H9 (cell line): Measurements from ENCODE around the gene ITPK1. TPM values are rescaled to one million over a fixed set of nuclear protein-coding genes. Genes with fewer than 3 reads are reported as not detected.

Experiments
- DNase-seq: peaks from one replicate; pipeline ENCODE4 v3.0.0-alpha.2; 2017
- H2AFZ ChIP-seq: one replicate; pipeline ENCODE4 v1.6.1; 2013; ENCODE audit warnings: mild to moderate bottlenecking, low read length, control low read depth, moderate library complexity
- H2AK5ac ChIP-seq: 2 replicates; pipeline ENCODE4 v1.6.1; 2013; ENCODE audit warnings: low read length, control low read depth, mixed read lengths; ENCODE audit not compliant: insufficient read length
- H2BK120ac ChIP-seq: one replicate; pipeline ENCODE4 v1.6.1; 2013; ENCODE audit warnings: low read depth, mild to moderate bottlenecking, low read length, control low read depth, inconsistent platforms; ENCODE audit not compliant: poor library complexity, severe bottlenecking
- H2BK12ac ChIP-seq: 2 replicates; pipeline ENCODE4 v1.6.1; 2013; ENCODE audit warnings: low read length, control low read depth, mixed read lengths, low read depth; ENCODE audit not compliant: insufficient read length
- H2BK15ac ChIP-seq: 2 replicates; pipeline ENCODE4 v1.6.1; 2013; ENCODE audit warnings: low read depth, low read length, control low read depth
- H2BK20ac ChIP-seq: one replicate; pipeline ENCODE4 v1.6.1; 2013; ENCODE audit warnings: low read depth, mild to moderate bottlenecking, low read length, control low read depth, inconsistent platforms; ENCODE audit not compliant: poor library complexity, severe bottlenecking
- H2BK5ac ChIP-seq: 2 replicates; pipeline ENCODE4 v1.6.1; 2013; ENCODE audit warnings: low read length, control low read depth, mixed read lengths; ENCODE audit not compliant: insufficient read length
- H3K14ac ChIP-seq: 2 replicates; pipeline ENCODE4 v1.6.1; 2013; ENCODE audit warnings: low read length, control low read depth; ENCODE audit not compliant: insufficient read depth
- H3K18ac ChIP-seq: 2 replicates; pipeline ENCODE4 v1.6.1; 2013; ENCODE audit warnings: low read depth, mild to moderate bottlenecking, mixed read lengths, low read length, control low read depth; ENCODE audit not compliant: insufficient read length
- H3K23ac ChIP-seq: 2 replicates; pipeline ENCODE4 v1.6.1; 2013; ENCODE audit warnings: low read length, control low read depth, mixed read lengths, low read depth; ENCODE audit not compliant: insufficient read length
- H3K23me2 ChIP-seq: 2 replicates; pipeline ENCODE4 v1.6.1; 2013; ENCODE audit warnings: low read depth, mild to moderate bottlenecking, mixed read lengths, low read length, control low read depth; ENCODE audit not compliant: insufficient read length, poor library complexity, severe bottlenecking
- H3K27ac ChIP-seq: 2 replicates; pipeline ENCODE4 v1.5.1; 2013; ENCODE audit warnings: low read length, control low read depth, mixed read lengths, low read depth; ENCODE audit not compliant: insufficient read length
- H3K27me3 ChIP-seq: 2 replicates; pipeline ENCODE4 v1.6.1; 2013; ENCODE audit warnings: low read length, control low read depth, inconsistent platforms; ENCODE audit not compliant: insufficient read depth
- H3K4ac ChIP-seq: 2 replicates; pipeline ENCODE4 v1.6.1; 2013; ENCODE audit warnings: low read depth, mild to moderate bottlenecking, control low read depth, inconsistent platforms, low read length, moderate library complexity
- H3K4me1 ChIP-seq: 2 replicates; pipeline ENCODE4 v1.6.1; 2013; ENCODE audit warnings: low read length, control low read depth, inconsistent platforms; ENCODE audit not compliant: insufficient read depth
- H3K4me2 ChIP-seq: 2 replicates; pipeline ENCODE4 v1.6.1; 2013; ENCODE audit warnings: low read length, control low read depth, mixed read lengths; ENCODE audit not compliant: insufficient read length, insufficient read depth
- H3K56ac ChIP-seq: 2 replicates; pipeline ENCODE4 v1.6.1; 2013; ENCODE audit warnings: low read depth, mild to moderate bottlenecking, mixed read lengths, low read length, control low read depth; ENCODE audit not compliant: insufficient read length
- H3K79me1 ChIP-seq: 2 replicates; pipeline ENCODE4 v1.6.1; 2013; ENCODE audit warnings: low read depth, mild to moderate bottlenecking, moderate library complexity, low read length, control low read depth, inconsistent platforms; ENCODE audit not compliant: insufficient read depth, poor library complexity, severe bottlenecking
- H3K79me2 ChIP-seq: 2 replicates; pipeline ENCODE4 v1.6.1; 2013; ENCODE audit warnings: low read length, control low read depth, inconsistent platforms; ENCODE audit not compliant: insufficient read depth
- H3K9ac ChIP-seq: 2 replicates; pipeline ENCODE4 v1.6.1; 2013; ENCODE audit warnings: low read length, control low read depth, mixed read lengths; ENCODE audit not compliant: insufficient read length; ENCODE audit errors: extremely low read depth
- H3K9me3 ChIP-seq: one replicate; pipeline ENCODE4 v1.6.1; 2013; ENCODE audit warnings: low read depth, low read length, inconsistent platforms; ENCODE audit not compliant: control insufficient read depth
- H3T11ph ChIP-seq: one replicate; pipeline ENCODE4 v1.6.1; 2013; ENCODE audit warnings: mild to moderate bottlenecking, low read length, control low read depth, inconsistent platforms
- H4K20me1 ChIP-seq: one replicate; pipeline ENCODE4 v1.6.1; 2013; ENCODE audit not compliant: control insufficient read depth, insufficient read length, insufficient read depth
- H4K5ac ChIP-seq: 2 replicates; pipeline ENCODE4 v1.6.1; 2013; ENCODE audit warnings: low read depth, mild to moderate bottlenecking, mixed read lengths, low read length, control low read depth; ENCODE audit not compliant: insufficient read length
- H4K8ac ChIP-seq: replicated peaks from 2 replicates; pipeline ENCODE4 v1.6.1; 2013; ENCODE audit warnings: low read length, control low read depth, mixed read lengths, low read depth; ENCODE audit not compliant: insufficient read length
- H4K91ac ChIP-seq: 2 replicates; pipeline ENCODE4 v1.6.1; 2013; ENCODE audit warnings: low read depth, mild to moderate bottlenecking, moderate library complexity, mixed read lengths, low read length, control low read depth; ENCODE audit not compliant: insufficient read length
- H3K27ac Mint-ChIP-seq, 3 experiments: 2 replicates in 2 of 3; 3 replicates in 1 of 3; pipeline ENCODE4 v1.8.0; 2020 to 2021; ENCODE audit warnings: mixed read lengths in 3 of 3, mild to moderate bottlenecking in 1 of 3, moderate library complexity in 1 of 3
- H3K27me3 Mint-ChIP-seq: 2 replicates; pipeline ENCODE4 v1.8.0; 2021; ENCODE audit warnings: low read depth, mild to moderate bottlenecking, moderate library complexity, mixed read lengths
- H3K36me3 Mint-ChIP-seq, 3 experiments: 2 replicates in 2 of 3; 3 replicates in 1 of 3; pipeline ENCODE4 v1.8.0; 2020 to 2021; ENCODE audit warnings: low read depth in 3 of 3, mixed read lengths in 3 of 3; ENCODE audit not compliant: insufficient read depth in 1 of 3
- H3K4me1 Mint-ChIP-seq, 2 experiments: 2 replicates each; pipeline ENCODE4 v1.8.0; 2020; ENCODE audit warnings: mixed read lengths in 2 of 2
- H3K4me3 Mint-ChIP-seq, 2 experiments: 2 replicates in 1 of 2; 3 replicates in 1 of 2; pipeline ENCODE4 v1.8.0; 2020 to 2021; ENCODE audit warnings: mild to moderate bottlenecking in 2 of 2, mixed read lengths in 2 of 2, moderate library complexity in 1 of 2
- H3K9me3 Mint-ChIP-seq, 2 experiments: 2 replicates in 1 of 2; 3 replicates in 1 of 2; pipeline ENCODE4 v1.8.0; 2020; ENCODE audit warnings: mild to moderate bottlenecking in 2 of 2, mixed read lengths in 2 of 2, moderate library complexity in 1 of 2
- WGBS: extraction: QIAGEN DNeasy Blood & Tissue Kit; methylation state at CpG from one replicate; pipeline ENCODE4 v1.1.7; 2013; ENCODE audit warnings: missing lambda C conversion rate, low lambda C conversion rate, mixed read lengths; ENCODE audit not compliant: insufficient read length; ENCODE audit errors: extremely low coverage; 5-methylcytosine and 5-hydroxymethylcytosine counted together
- total RNA-seq: library from RNA; stranded (reverse); gene quantifications from 2 replicates; pipeline ENCODE4 v1.2.1, GENCODE V29; 2021
- TF ChIP-seq, protein P1 (sequence below): fragments of 200-600 bp; sonication (generic); conservative IDR thresholded peaks from 3 replicates; pipeline ENCODE4 v1.8.0; 2021; ENCODE audit warnings: antibody characterized with exemption, mild to moderate bottlenecking

The ITPK1 gene
- total RNA-seq, 1 experiment from 2014 or later = 92.7 TPM

DNA sequence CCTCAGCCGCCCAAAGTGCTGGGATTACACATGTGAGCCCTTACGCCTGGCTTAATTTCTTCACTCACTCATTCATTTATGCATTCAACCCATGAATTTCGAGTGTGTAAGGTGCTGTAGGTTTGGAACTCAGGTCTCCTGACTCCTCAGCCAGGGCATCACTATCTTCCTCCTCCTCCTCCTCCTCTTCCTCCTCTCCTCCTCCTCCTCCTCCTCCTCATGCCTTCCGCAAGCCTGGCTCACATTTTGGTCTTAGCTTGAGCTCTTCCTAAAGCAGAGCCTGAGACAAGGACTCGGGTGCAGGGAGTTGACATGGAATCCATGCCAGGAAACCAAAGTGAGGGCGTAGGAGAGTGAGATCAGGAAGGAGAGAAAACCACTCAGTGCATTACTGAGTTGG is 213.5 kb downstream of the ITPK1 start:
- Histone ChIP-seq H4K91ac (no peak overlapping the region), H2BK5ac (no peak overlapping the region), H3K4me2 (no peak overlapping the region), H3K4ac (no peak overlapping the region), H3K79me1 (no peaks in the 10 kb centered on the region), H2BK15ac (no peak overlapping the region), H3K14ac (no peak overlapping the region), H2BK20ac (no peak overlapping the region), H4K5ac (no peak overlapping the region), H3K79me2 (no peaks in the 10 kb centered on the region), H3K9me3 (no peaks in the 10 kb centered on the region), H2AK5ac (no peak overlapping the region), H2AFZ (no peak overlapping the region), H3K18ac (no peak overlapping the region), H4K8ac (no peak overlapping the region), H3K23me2 (no peaks in the 10 kb centered on the region), H3T11ph (no peak overlapping the region), H2BK120ac (no peak overlapping the region), H3K23ac (no peak overlapping the region), H3K56ac (no peak overlapping the region), H3K27me3 (peaks cover 4% of the 10 kb centered on the region; the same call in 1 of the 2 replicates), H3K4me1 (no peaks in the 10 kb centered on the region), H3K27ac (no peak overlapping the region), H4K20me1 (no peaks in the 10 kb centered on the region), H3K9ac (no peak overlapping the region), H2BK12ac (no peak overlapping the region)
- no peaks in the 10 kb centered on the region for H3K36me3 Mint-ChIP-seq
- no peaks in the 10 kb centered on the region for H3K9me3 Mint-ChIP-seq
- H3K4me3 Mint-ChIP-seq = no peak overlapping the region
- TF ChIP-seq, protein P1, sequence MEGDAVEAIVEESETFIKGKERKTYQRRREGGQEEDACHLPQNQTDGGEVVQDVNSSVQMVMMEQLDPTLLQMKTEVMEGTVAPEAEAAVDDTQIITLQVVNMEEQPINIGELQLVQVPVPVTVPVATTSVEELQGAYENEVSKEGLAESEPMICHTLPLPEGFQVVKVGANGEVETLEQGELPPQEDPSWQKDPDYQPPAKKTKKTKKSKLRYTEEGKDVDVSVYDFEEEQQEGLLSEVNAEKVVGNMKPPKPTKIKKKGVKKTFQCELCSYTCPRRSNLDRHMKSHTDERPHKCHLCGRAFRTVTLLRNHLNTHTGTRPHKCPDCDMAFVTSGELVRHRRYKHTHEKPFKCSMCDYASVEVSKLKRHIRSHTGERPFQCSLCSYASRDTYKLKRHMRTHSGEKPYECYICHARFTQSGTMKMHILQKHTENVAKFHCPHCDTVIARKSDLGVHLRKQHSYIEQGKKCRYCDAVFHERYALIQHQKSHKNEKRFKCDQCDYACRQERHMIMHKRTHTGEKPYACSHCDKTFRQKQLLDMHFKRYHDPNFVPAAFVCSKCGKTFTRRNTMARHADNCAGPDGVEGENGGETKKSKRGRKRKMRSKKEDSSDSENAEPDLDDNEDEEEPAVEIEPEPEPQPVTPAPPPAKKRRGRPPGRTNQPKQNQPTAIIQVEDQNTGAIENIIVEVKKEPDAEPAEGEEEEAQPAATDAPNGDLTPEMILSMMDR = no peak
- peaks cover 13% of the 10 kb centered on the region in 2 experiments for H3K4me1 Mint-ChIP-seq
- H3K27ac Mint-ChIP-seq = no peak overlapping the region
- no CpG with 5 or more reads among the region's 6 CpGs for WGBS
- no peak for DNase-seq
- H3K27me3 Mint-ChIP-seq = peaks cover 46% of the 10 kb centered on the region
